ENCODE data around the gene PRAMEF7. TPM values are rescaled to one million over a fixed set of nuclear protein-coding genes. Genes with fewer than 3 reads are reported as not detected.
"Not testable (repeated sequence)": the region's sequence is repeated elsewhere in the genome, so short reads cannot be mapped to it uniquely, and the experiment has no call there.

The PRAMEF7 gene
- polyA plus RNA-seq (2012; ENCODE audit: insufficient read depth, insufficient read length) = not detected

DNA sequence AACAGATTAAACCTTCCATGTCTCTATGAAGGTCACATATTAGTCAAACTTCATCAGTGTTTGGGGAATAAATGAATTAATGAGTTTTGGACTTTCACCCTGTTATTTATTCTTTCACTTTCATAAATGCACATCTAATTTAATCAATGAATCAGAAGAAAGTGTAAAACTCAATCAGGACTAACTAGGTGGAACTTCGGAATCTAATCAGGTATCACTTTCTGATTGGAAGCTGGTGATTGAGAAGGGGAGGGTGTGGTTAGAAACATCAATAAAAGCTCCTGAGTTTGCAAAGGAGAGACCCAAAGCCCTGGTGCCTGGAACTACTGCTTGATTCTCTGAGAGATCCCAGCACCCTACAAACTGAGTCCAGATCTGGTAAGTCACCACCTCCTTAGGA, at the start of gene PRAMEF7:
Gene PRAMEF7, plus strand, starts transcription at position 301 of the 400 bp plus-strand sequence. CDS start 1,083 bp downstream, outside the sequence.
- H3K4me3 ChIP-seq (ENCODE audit: low read length); DNase-seq (ENCODE audit: low read depth, low spot score): not testable (repeated sequence)

DNA sequence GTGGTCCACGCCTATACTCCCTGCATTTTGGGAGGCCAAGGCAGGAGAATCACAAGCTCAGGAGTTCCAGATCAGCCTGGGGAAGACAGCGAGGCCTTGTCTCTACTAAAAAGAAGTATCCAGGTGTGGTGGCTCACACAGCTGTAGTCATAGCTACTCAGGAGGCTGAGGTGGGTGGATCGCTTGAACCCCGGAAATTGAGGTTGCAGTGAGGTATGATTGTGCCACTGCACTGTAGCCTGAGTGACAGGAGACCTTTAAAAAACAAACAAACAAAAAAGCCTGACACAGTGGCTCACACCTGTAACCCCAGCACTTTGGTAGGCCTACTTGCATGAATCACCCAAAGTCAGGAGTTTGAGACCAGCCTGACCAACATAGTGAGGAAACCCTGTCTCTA, 38.0 kb upstream of the PRAMEF7 start:
- DNase-seq (ENCODE audit: low read depth, low spot score) = peak; percentile 1

DNA sequence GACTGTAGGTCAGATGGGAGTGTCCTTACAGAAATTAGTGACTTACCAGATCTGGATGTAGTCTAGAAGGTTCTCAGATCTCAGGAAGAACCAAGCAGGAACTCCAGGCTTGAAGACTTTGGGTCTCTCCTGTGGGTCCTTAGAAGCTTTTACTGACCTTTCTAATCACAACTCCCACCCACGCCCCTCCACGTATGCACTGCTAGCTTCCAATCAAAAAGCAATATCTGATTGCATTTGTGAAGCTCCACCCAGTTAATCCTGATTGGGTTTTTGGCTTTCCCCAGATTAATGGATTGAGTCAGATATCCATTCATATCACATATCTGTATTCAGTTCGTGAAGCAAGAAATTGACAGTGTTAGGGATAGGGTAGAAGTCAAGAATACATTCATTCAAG, 30.3 kb upstream of the PRAMEF7 start, which contains the start of gene PRAMEF4:
Gene PRAMEF4, minus strand, starts transcription at position 101 of the 400 bp plus-strand sequence. CDS start 2,807 bp downstream, outside the sequence.
- not testable (repeated sequence) for DNase-seq (ENCODE audit: low read depth, low spot score); H3K4me3 ChIP-seq (ENCODE audit: low read length)

More for the DNA sequence above, 38.0 kb upstream of the PRAMEF7 start:
- H3K4me3 ChIP-seq (ENCODE audit: low read length) = not testable (repeated sequence)

DNA sequence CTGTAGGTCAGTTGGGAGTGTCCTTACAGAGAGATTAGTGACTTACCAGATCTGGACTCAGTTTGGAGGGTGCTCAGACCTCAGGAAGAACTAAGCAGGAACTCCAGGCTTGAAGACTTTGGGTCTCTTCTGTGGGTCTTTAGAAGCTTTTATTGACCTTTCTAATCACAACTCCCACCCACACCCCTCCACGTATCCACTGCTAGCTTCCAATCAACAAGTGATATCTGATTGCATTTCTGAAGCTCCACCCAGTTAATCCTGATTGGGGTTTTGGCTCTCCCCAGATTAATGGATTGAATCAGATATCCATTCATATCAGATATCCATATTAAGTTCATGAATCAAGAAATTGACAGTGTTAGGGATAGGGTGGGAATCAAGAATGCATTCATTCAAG, 18.2 kb upstream of the PRAMEF7 start, which contains the start of gene PRAMEF10:
Gene PRAMEF10, minus strand, starts transcription at position 101 of the 400 bp plus-strand sequence. CDS start 2,423 bp downstream, outside the sequence.
- DNase-seq (ENCODE audit: low read depth, low spot score); H3K4me3 ChIP-seq (ENCODE audit: low read length): not testable (repeated sequence)

DNA sequence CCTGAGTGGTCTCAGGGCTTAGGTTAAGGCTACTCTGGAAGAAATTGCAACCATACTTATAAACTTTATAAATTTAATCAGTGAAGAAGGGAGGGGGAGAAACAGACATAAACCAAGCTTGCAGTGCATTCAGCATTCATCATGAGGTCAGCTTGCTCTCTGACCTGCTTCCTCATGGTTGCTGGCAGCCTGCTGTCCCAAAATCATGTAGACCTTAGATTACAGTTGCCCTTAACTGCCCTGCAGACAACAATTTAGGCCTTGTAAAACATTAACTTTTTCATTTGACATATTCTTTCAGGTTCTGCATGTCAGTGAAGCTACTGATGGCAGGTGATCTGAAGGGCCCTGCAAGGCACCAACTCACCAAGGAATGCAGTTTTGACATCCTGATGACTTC, 17.2 kb upstream of the PRAMEF7 start:
- not testable (repeated sequence) for H3K4me3 ChIP-seq (ENCODE audit: low read length); DNase-seq (ENCODE audit: low read depth, low spot score)

DNA sequence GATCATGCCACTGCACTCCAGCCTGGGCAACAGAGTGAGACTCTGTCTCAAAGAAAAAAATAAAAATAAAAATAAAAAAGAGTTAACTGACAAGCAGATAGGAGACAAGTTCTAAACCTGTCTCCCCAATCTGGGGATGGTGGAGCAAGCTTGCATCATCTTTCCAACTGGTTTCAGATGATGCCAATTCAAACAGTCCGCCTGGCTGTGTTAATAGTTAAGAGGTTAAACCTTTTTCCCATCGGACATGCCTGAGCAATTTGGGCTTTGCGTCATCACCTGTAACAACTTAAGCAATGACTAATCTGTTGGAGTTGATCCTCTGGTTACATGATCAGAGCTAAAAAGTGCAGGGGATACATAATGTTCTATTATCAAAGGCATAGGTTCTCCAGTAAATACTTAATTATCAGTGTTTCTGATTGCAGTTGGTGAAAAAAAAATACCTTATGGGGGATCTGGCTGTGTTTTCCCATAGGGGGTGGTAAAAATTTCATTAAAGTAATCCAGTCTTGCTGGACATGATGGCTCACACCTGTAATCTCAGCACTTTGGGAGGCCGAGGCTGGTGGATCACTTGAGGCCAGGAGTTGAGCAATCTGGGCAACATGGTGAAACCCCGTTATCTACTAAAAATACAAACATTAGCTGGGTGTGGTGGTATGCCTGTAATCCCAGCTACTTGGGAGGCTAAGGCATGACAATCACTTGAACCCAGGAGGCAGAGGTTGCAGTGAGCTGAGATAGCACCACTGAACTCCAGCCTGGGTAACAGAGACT, 12.4 kb upstream of the PRAMEF7 start:
- H3K4me3 ChIP-seq (ENCODE audit: low read length); DNase-seq (ENCODE audit: low read depth, low spot score): not testable (repeated sequence)

DNA sequence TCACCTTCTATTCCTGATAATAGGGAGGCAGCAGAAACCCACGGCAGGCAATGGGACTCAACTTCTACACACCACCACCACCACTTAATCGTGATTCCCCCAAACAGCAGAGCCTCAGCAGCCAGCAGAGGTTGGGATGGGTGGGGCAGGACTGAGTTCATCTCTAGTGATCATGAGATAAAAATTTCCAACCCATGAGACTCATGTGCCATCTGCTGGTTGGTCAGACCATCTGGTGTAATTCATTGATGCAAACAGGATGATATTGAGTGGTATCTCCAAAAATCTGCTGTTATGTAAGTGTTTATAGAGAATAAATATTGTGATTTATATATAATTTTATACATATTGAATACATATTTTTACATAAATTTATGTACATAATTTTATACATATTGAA, 5.3 kb downstream of the PRAMEF7 start:
- DNase-seq (ENCODE audit: low read depth, low spot score); H3K4me3 ChIP-seq (ENCODE audit: low read length): not testable (repeated sequence)

DNA sequence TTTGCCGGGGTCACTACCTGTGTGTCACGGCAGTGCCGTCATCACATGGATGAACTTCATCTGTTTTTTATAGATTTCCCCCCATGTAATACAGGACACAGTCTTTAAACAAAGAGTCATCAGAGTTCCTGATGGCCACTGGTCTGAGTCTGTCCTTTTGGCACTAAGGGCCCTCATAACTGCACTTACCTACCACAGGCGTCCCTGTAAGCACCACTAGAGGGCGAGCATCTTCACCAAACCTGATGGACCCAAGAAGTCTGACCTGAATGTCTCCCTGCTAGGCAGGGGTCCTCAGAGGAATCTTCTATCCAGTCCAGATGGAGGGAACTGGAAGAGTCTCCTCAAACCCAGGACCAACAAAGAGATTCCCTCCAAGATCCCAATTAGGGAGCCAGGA, 8.0 kb downstream of the PRAMEF7 start:
- not testable (repeated sequence) for H3K4me3 ChIP-seq (ENCODE audit: low read length); DNase-seq (ENCODE audit: low read depth, low spot score)

DNA sequence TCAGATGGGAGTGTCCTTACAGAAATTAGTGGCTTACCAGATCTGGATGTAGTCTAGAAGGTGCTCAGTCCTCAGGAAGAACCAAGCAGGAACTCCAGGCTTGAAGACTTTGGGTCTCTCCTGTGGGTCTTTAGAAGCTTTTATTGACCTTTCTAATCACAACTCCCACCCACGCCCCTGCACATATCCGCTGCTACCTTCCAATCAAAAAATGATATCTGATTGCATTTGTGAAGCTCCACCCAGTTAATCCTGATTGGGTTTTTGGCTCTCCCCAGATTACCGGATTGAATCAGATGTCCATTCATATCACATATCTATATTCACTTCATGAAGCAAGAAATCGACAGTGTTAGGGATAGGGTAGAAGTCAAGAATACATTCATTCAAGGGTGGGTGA, 31.1 kb downstream of the PRAMEF7 start, which contains the start of gene PRAMEF6:
Gene PRAMEF6, minus strand, starts transcription at position 101 of the 400 bp plus-strand sequence. CDS start 5,062 bp downstream, outside the sequence.
- not testable (repeated sequence) for DNase-seq (ENCODE audit: low read depth, low spot score)

More for the DNA sequence above, 31.1 kb downstream of the PRAMEF7 start, which contains the start of gene PRAMEF6:
- not testable (repeated sequence) for H3K4me3 ChIP-seq (ENCODE audit: low read length)
